ENCODE data around the gene GALNT6.

DNA sequence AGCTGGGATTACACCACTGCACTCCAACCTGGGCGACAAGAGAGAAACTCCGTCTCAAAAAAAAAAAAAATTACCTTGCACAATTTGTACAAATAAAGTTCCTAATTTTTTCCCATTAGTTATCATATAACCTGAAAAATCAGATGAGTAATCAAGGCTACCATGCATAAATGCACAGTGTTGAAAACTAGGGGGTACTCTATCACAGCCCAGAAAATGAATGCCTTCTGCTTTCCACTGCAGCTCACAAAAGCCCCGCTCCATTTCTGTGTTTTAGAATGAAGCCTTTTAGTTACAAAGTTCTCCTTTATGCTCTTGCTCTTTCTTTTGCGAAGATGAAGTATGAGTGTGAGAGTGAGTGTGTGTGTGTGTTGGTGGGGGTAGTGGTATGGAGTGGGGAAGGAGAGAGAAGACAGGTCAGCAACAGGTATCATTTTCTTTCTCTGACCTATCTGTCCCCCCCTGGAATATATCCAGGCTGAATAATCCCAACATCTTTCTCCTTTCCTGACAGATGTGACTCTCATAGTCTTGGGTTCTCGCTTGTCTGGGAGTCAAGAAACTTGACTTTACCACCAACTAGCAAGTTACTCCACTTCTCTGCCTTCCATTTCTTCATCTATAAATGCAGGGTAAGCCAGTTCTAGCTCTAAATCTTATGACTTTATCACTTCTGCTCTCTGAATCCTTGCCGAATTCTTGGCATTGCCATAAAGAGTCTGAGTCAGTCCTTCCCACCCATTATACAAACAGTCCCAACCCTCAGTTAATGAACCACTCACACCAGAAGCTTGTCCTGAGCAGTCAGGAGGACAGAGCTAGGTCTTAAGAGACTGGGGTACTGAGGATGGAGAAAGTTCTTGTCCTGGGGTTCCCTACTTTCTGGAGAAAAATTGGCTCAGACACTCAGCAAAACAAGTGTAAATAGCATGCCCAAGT lies 83.3 kb downstream of the GALNT6 start:
- TF ChIP-seq FOXA1 (IDR thresholded peaks at IDR 0.05), result no peak
- TF ChIP-seq SUZ12 (IDR thresholded peaks at IDR 0.05), result no peak
- no peak for TF ChIP-seq BHLHE40 (IDR thresholded peaks at IDR 0.05; ENCODE audit: borderline replicate concordance)
- no peak for TF ChIP-seq TARDBP (IDR thresholded peaks at IDR 0.05)

Measured in HEK293T (cell line).